Thyroid gland (tissue), 4 donors: ENCODE data around the gene TMCC2. TPM values are rescaled to one million over a fixed set of nuclear protein-coding genes. Genes with fewer than 3 reads are reported as not detected.

Experiments used
- DNase-seq, 2 donors: peaks; one replicate each; pipeline ENCODE4 v3.0.0-alpha.2; 2019
- H3K27ac ChIP-seq, 3 donors: fragments of 200-600 bp; sonication (generic); 1 replicate in 2 of 3; 2 replicates in 1 of 3; pipeline ENCODE4 v1.5.1; 2016 to 2019; ENCODE audit warnings: mild to moderate bottlenecking in 1 of 3, moderate library complexity in 1 of 3
- H3K27me3 ChIP-seq: fragments of 200-600 bp; sonication (generic); one replicate; pipeline ENCODE4 v1.5.1; 2019
- H3K36me3 ChIP-seq, 2 donors: fragments of 200-600 bp; sonication (generic); one replicate each; pipeline ENCODE4 v1.5.1; 2016 to 2019
- H3K4me1 ChIP-seq, 2 donors: fragments of 200-600 bp; sonication (generic); one replicate each; pipeline ENCODE4 v1.5.1; 2017 to 2019
- H3K4me3 ChIP-seq, 3 donors: fragments of 200-600 bp; sonication (generic); replicated peaks in 1 of 3; 1 replicate in 2 of 3; 2 replicates in 1 of 3; pipeline ENCODE4 v1.5.1; 2016; ENCODE audit warnings: mild to moderate bottlenecking in 1 of 3
- H3K9me3 ChIP-seq: fragments of 200-600 bp; sonication (generic); one replicate; pipeline ENCODE4 v1.5.1; 2017
- CTCF ChIP-seq, 6 experiments: fragments of 200-600 bp in 3 of 6; fragments of 450-650 bp in 3 of 6; sonication (generic) in 3 of 6; IDR thresholded peaks; one replicate each; pipeline ENCODE4 v1.5.1; 2016 to 2019; ENCODE audit warnings: antibody characterized with exemption in 6 of 6, mild to moderate bottlenecking in 2 of 6, inconsistent platforms in 1 of 6, moderate library complexity in 1 of 6
- POLR2A ChIP-seq, 2 donors: fragments of 450-650 bp; IDR thresholded peaks; one replicate each; pipeline ENCODE4 v1.6.1; 2017; ENCODE audit warnings: antibody characterized with exemption in 2 of 2, mild to moderate bottlenecking in 2 of 2, moderate library complexity in 1 of 2
- WGBS, 2 donors: methylation state at CpG; one replicate each; pipeline ENCODE4 v1.1.5; 2017; 5-methylcytosine and 5-hydroxymethylcytosine counted together
- intact Hi-C: fragments of 100-400 bp; cut with DNase I; formaldehyde crosslinking; loops from one replicate; pipeline ENCODE4 v1.15.1; 2023
- total RNA-seq, 4 donors: library from RNA; depleted of rRNA; stranded (reverse); fragments of >200 nt; gene quantifications; one replicate each; pipeline ENCODE4 v1.2.3, GENCODE V29; 2016

TMCC2 gene
- total RNA-seq, 4 donors from 2014 or later: 2.3 to 3.6 (median 3.1) TPM

GRCh38 chr1:205229399-205229871, 1.7 kb downstream of the TMCC2 start:
- H3K27ac ChIP-seq: peak overlapping the region in 2 of 3 donors; percentile 38 to 46
- peak in 2 of 6 experiments; percentile 7 to 36 for TF ChIP-seq CTCF (IDR thresholded peaks at IDR 0.05)
- TF ChIP-seq POLR2A (IDR thresholded peaks at IDR 0.05): peak in 1 of 2 donors; percentile 44

GRCh38 chr1:205229916-205230700, 2.4 kb downstream of the TMCC2 start:
- peak overlapping the region in 2 of 3 donors; percentile 38 to 46 for H3K27ac ChIP-seq
- no peaks in the 10 kb centered on the region for H3K9me3 ChIP-seq
- intact Hi-C loops: no loop called here
- no peak for DNase-seq
- WGBS, 2 donors: 51 to 59% methylated on average over 10 of the region's 10 CpGs
- TF ChIP-seq CTCF (IDR thresholded peaks at IDR 0.05) (no peak), POLR2A (IDR thresholded peaks at IDR 0.05) (no peak)
- H3K4me3 ChIP-seq: no peak overlapping the region
- H3K4me1 ChIP-seq: peaks cover 23 to 37% of the 10 kb centered on the region in 2 donors
- H3K27me3 ChIP-seq: no peaks in the 10 kb centered on the region
- no peaks in the 10 kb centered on the region for H3K36me3 ChIP-seq

More at GRCh38 chr1:205229399-205229871, 1.7 kb downstream of the TMCC2 start:
- H3K4me1 ChIP-seq: peaks cover 23 to 36% of the 10 kb centered on the region in 2 donors
- H3K4me3 ChIP-seq: peak overlapping the region in 1 of 3 donors; percentile 44
- intact Hi-C loops: no loop called here
- no peaks in the 10 kb centered on the region for H3K9me3 ChIP-seq
- no peaks in the 10 kb centered on the region for H3K27me3 ChIP-seq
- DNase-seq: peak; percentile 67 to 68
- 1 to 4% methylated on average over 7 to 8 of the region's 15 CpGs for WGBS, 2 donors
- no peaks in the 10 kb centered on the region for H3K36me3 ChIP-seq

GRCh38 chr1:205230982-205231381, 3.2 kb downstream of the TMCC2 start:
- 78 to 89% methylated on average over 5 of the region's 5 CpGs for WGBS, 2 donors
- H3K4me1 ChIP-seq: peaks cover 25 to 43% of the 10 kb centered on the region in 2 donors
- H3K27ac ChIP-seq: no peak overlapping the region
- no peak for TF ChIP-seq CTCF (IDR thresholded peaks at IDR 0.05)
- no peak for TF ChIP-seq POLR2A (IDR thresholded peaks at IDR 0.05)
- H3K27me3 ChIP-seq: no peaks in the 10 kb centered on the region
- H3K36me3 ChIP-seq: no peaks in the 10 kb centered on the region
- intact Hi-C loops: no loop called here
- no peaks in the 10 kb centered on the region for H3K9me3 ChIP-seq
- no peak for DNase-seq
- H3K4me3 ChIP-seq: no peak overlapping the region

- Histone ChIP-seq H3K27ac (no peak overlapping the region), H3K36me3 (no peaks in the 10 kb centered on the region), H3K4me3 (no peak overlapping the region), H3K9me3 (no peaks in the 10 kb centered on the region), H3K27me3 (no peaks in the 10 kb centered on the region), H3K4me1 (peaks cover 16 to 30% of the 10 kb centered on the region in 2 donors)
- TF ChIP-seq POLR2A (IDR thresholded peaks at IDR 0.05) (no peak), CTCF (IDR thresholded peaks at IDR 0.05) (no peak)
- DNase-seq: no peak
- WGBS, 2 donors: 92% methylated on average over 7 of the region's 7 CpGs
- intact Hi-C loops: no loop called here
Measured at GRCh38 chr1:205232127-205232820, 4.5 kb downstream of the TMCC2 start.
